Heart right ventricle (tissue), 16 donors: Measurements from ENCODE around the gene FAM217A. TPM values are rescaled to one million over a fixed set of nuclear protein-coding genes. Genes with fewer than 3 reads are reported as not detected.

Experiments used
- ATAC-seq, 8 donors: fragments of 200-7000 bp; cut with Tn5 transposase; one replicate each; pipeline ENCODE4 v1.9.1; 2020; ENCODE audit warnings: mild to moderate bottlenecking in 8 of 8, moderate library complexity in 8 of 8, moderate number of reproducible peaks in 1 of 8
- DNase-seq, 2 donors: peaks; one replicate each; pipeline ENCODE4 v3.0.0-alpha.2; 2020
- H3K27ac ChIP-seq, 10 donors: fragments of 200-600 bp; sonication (generic) in 2 of 10; one replicate each; pipeline versions ENCODE4 v1.5.0 to v1.8.0; 2020 to 2022; ENCODE audit warnings: mild to moderate bottlenecking in 3 of 10
- H3K27me3 ChIP-seq, 7 donors: fragments of 200-600 bp; one replicate each; pipeline ENCODE4 v1.8.0; 2021 to 2022; ENCODE audit warnings: mild to moderate bottlenecking in 2 of 7
- H3K36me3 ChIP-seq, 9 donors: fragments of 200-600 bp; sonication (generic) in 1 of 9; one replicate each; pipeline versions ENCODE4 v1.5.0 to v1.8.0; 2020 to 2022; ENCODE audit warnings: mild to moderate bottlenecking in 2 of 9
- H3K4me1 ChIP-seq, 9 donors: fragments of 200-600 bp; sonication (generic) in 1 of 9; one replicate each; pipeline versions ENCODE4 v1.5.0 to v1.8.0; 2020 to 2022; ENCODE audit warnings: mild to moderate bottlenecking in 4 of 9
- H3K4me3 ChIP-seq, 10 donors: fragments of 200-600 bp; sonication (generic) in 2 of 10; one replicate each; pipeline versions ENCODE4 v1.5.0 to v1.8.0; 2020 to 2022; ENCODE audit warnings: mild to moderate bottlenecking in 7 of 10, moderate library complexity in 2 of 10
- H3K9me3 ChIP-seq, 11 donors: fragments of 200-600 bp in 10 of 11; sonication (generic) in 2 of 11; one replicate each; pipeline versions ENCODE4 v1.5.0 to v1.8.0; 2013 to 2022; ENCODE audit warnings: mild to moderate bottlenecking in 2 of 11, control low read depth in 1 of 11, moderate library complexity in 1 of 11
- WGBS, 2 donors: extraction: QIAGEN DNeasy Blood & Tissue Kit; methylation state at CpG; one replicate each; pipeline ENCODE4 v1.1.7; 2013; ENCODE audit warnings: inconsistent platforms in 1 of 2; 5-methylcytosine and 5-hydroxymethylcytosine counted together
- intact Hi-C, 10 donors: fragments of 100-400 bp; cut with DNase I; formaldehyde crosslinking; loops; one replicate each; pipeline versions ENCODE4 v1.11.1 to v1.14.2; 2022
- polyA plus RNA-seq, 2 donors: library from polyadenylated mRNA; stranded (reverse); fragments of 200-250 nt; gene quantifications; one replicate each; pipeline ENCODE4 v1.2.3, GENCODE V29; 2013
- total RNA-seq, 10 donors: library from RNA; stranded (reverse); fragmentation: NEBNext Ultra II Directional in 3 of 10; extraction: Animal tissue kit (Norgen Biotek cat#: 25700) in 3 of 10; gene quantifications; one replicate each; pipeline versions ENCODE4 v1.2.1 to v1.2.4, GENCODE V29; 2021 to 2023
- TF ChIP-seq, protein P1 (sequence below), 9 donors: fragments of 200-600 bp; sonication (generic) in 2 of 9; IDR thresholded peaks; one replicate each; pipeline versions ENCODE4 v1.5.0 to v1.8.0; 2021 to 2022; ENCODE audit warnings: antibody characterized with exemption in 9 of 9, mild to moderate bottlenecking in 5 of 9, moderate library complexity in 1 of 9
- donor health status: Arrhythmogenic right ventricular cardiomyopathy.
- donor health status: ischemic (EF 13 %, LVEDD 7.1; RV severe dilation, severe dysfunction).
- donor health status: healthy with polysubstance abuse.
- donor health status: DM: no; HTN: yes; CAD: no.
- donor health status: DM: no; HTN: no; CAD: no.
- donor health status: ischemic (EF 25% LVEDD 6.9; RV normal size, moderate dysfunction).
- donor health status: ischemic (EF 25% LVEDD 5.7; RV mildly dilated, moderate dysfunction).
- donor health status: healthy.
- donor health status: DM: yes; HTN: yes; CAD: no.
- donor health status: Ischemic cardiomyopathy.
- donor health status: ischemic (EF 35%, LVEDD 5.7; RV mildly dilated, moderate dysfunction).
- donor health status: nonischemic (EF 11% LVEDD 7.7; RV severe dilation, severe dysfunction).
- donor health status: DM: yes; HTN: yes; CAD: no.
- donor health status: PGD.
- donor health status: ischemic (EF 29% LVEDD 5.4; RV normal size, mild dysfunction).
- donor health status: nonischemic (EF 23%, LVEDD 6.1; RV moderate dilation, normal function).

The FAM217A gene
- total and polyA plus RNA-seq, 12 donors: not detected

DNA sequence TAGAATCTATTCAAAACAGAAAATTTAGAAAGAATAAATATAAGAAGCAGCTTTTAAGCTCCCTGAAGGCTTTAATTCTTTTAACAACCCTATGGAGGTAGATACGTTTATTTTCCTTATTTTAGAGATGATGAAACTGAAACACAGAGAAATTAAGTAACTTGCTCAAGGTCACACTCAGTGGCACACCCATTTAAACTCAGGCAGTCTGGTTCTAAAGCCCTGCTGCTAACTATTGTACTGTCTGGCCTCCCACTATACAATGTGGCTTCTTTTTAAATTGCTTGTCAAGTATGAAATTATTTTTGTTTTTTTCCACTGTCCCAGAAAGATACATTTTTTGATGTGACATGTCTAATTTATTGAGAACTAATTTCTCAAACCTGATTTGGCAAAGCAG lies 55.7 kb downstream of the FAM217A start:
- H3K36me3 ChIP-seq: peaks cover 0 to 5% (median 0%) of the 10 kb centered on the region in 9 donors
- ATAC-seq: no peak
- H3K27ac ChIP-seq: peak overlapping the region in 1 of 10 donors; percentile 98
- no peaks in the 10 kb centered on the region for H3K27me3 ChIP-seq
- no peak for DNase-seq
- TF ChIP-seq, protein P1, sequence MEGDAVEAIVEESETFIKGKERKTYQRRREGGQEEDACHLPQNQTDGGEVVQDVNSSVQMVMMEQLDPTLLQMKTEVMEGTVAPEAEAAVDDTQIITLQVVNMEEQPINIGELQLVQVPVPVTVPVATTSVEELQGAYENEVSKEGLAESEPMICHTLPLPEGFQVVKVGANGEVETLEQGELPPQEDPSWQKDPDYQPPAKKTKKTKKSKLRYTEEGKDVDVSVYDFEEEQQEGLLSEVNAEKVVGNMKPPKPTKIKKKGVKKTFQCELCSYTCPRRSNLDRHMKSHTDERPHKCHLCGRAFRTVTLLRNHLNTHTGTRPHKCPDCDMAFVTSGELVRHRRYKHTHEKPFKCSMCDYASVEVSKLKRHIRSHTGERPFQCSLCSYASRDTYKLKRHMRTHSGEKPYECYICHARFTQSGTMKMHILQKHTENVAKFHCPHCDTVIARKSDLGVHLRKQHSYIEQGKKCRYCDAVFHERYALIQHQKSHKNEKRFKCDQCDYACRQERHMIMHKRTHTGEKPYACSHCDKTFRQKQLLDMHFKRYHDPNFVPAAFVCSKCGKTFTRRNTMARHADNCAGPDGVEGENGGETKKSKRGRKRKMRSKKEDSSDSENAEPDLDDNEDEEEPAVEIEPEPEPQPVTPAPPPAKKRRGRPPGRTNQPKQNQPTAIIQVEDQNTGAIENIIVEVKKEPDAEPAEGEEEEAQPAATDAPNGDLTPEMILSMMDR (IDR thresholded peaks at IDR 0.05): no peak
- H3K9me3 ChIP-seq: no peaks in the 10 kb centered on the region
- intact Hi-C loops: no loop called here
- 7 to 16% methylated on average over 1 of the region's 1 CpG for WGBS, 2 donors
- peaks cover 15 to 77% (median 69%) of the 10 kb centered on the region in 9 donors for H3K4me1 ChIP-seq
- peak overlapping the region in 3 of 10 donors; percentile 82 to 88 (median 86) for H3K4me3 ChIP-seq

DNA sequence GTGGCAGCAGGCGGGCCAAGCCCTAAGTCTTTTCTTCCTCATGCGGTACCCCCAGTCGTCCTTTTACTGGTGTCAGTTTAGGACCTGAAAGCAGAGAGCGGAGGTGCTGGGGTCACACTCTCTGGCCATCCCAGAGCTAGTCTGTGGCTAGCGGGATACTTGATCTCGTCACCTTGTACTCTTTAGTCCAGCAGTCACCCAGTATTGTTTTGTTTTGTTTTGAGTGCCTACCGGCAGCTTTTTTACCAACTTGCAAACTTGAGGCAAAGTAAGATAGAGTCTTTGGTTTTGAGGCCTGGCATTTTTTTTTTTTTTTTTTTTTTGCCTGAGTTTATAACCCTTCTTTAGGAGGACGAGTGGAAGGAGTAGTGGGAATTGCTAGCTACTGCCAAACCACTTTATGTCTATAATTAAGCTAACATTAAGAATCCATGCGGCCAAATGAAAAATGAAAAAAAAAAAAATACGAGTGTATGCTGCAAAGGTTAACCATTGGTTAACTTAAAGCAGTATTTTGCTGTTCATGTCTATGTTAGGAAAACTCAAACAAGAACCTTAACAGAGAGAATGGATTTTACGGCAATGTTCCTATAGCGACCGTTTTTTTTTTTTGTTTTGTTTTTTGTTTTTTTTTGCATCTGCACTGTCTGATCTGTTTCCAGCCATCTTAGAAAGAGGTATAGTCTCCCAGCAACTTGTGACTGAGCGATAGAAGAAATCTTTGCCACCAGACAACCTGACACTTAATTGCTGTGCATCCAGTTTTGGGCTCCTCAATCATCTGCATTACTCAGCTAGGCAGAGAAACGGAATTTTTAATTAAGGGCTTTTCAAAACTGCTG lies 56.9 kb downstream of the FAM217A start:
- no peaks in the 10 kb centered on the region for H3K36me3 ChIP-seq
- intact Hi-C loops: no loop called here
- ATAC-seq (peak in 4 of 8 donors; percentile 1 to 27 (median 2)), DNase-seq (no peak)
- peak overlapping the region; percentile 57 to 93 (median 84) for H3K4me3 ChIP-seq
- 1 to 3% methylated on average over 15 of the region's 15 CpGs for WGBS, 2 donors
- H3K27me3 ChIP-seq: no peaks in the 10 kb centered on the region
- H3K9me3 ChIP-seq: no peaks in the 10 kb centered on the region
- H3K27ac ChIP-seq: peak overlapping the region; percentile 94 to 98 (median 97)
- TF ChIP-seq, protein P1 (IDR thresholded peaks at IDR 0.05): no peak
- peaks cover 16 to 78% (median 65%) of the 10 kb centered on the region in 9 donors for H3K4me1 ChIP-seq

DNA sequence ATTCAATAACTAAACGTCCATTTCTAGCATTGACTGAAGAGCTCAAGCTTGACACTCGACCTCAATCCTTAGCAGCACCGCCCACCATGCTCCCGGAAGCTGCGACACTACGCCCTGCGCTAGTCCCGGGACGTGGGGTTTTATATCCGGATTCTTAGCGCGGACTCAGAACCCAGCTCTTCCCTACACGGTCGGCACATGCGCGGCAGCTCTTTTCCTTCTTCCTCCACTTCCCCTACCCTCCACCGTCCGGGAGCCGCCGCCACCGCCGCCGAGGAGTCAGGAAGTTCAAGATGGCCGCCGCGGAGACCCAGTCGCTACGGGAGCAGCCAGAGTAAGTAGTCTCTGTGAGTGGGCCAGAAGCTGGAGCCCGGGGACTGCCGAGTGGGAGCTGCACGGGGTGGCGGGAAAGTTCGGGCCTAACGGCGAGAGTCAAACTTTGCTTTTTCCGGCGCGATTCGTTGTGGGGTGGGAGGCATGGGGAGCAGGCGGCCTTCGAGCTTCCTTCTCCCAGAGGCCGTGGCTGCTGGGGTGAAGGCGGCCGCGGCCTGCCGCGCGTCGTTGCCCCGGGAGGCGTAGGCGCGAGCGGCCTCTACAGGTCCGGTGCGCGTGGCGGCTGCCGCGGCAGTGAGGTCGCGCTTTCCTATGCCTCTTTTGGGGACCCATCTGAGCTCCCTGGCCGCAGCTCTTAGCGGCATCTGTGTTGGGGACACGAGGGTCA lies 57.6 kb downstream of the FAM217A start:
- H3K4me1 ChIP-seq: peaks cover 14 to 78% (median 69%) of the 10 kb centered on the region in 9 donors
- peak overlapping the region; percentile 57 to 93 (median 84) for H3K4me3 ChIP-seq
- DNase-seq (peak; percentile 94 to 95), ATAC-seq (peak; percentile 87 to 94 (median 91))
- no peaks in the 10 kb centered on the region for H3K36me3 ChIP-seq
- no peaks in the 10 kb centered on the region for H3K27me3 ChIP-seq
- 0 to 1% methylated on average over 61 to 65 of the region's 65 CpGs for WGBS, 2 donors
- H3K27ac ChIP-seq: peak overlapping the region; percentile 94 to 98 (median 97)
- intact Hi-C loops: no loop called here
- H3K9me3 ChIP-seq: no peaks in the 10 kb centered on the region
- TF ChIP-seq, protein P1 (IDR thresholded peaks at IDR 0.05): peak in 7 of 9 donors; percentile 17 to 62 (median 50)

DNA sequence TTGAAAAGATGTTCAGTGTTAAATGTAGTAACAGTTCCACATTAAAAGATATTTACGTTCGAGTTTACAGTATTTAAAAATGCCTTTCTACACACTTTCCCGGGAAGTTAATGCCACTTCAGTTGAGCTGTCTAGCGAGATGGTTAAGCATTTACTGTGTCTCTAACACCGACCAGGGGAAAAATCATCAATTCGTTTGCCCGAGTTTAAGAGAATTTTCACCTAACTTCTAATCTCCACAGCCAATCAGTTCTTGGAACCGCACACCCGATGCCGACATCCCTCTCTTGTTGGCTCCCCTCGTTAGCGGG lies 58.2 kb downstream of the FAM217A start:
- DNase-seq (no peak), ATAC-seq (no peak)
- Histone ChIP-seq H3K27me3 (no peaks in the 10 kb centered on the region), H3K9me3 (no peaks in the 10 kb centered on the region), H3K36me3 (no peaks in the 10 kb centered on the region), H3K27ac (peak overlapping the region; percentile 94 to 98 (median 97)), H3K4me3 (peak overlapping the region; percentile 57 to 93 (median 84)), H3K4me1 (peaks cover 14 to 81% (median 70%) of the 10 kb centered on the region in 9 donors)
- TF ChIP-seq, protein P1 (IDR thresholded peaks at IDR 0.05): no peak
- 1 to 3% methylated on average over 12 of the region's 12 CpGs for WGBS, 2 donors
- intact Hi-C loops: no loop called here
